ENCODE data around the gene REPS1.

- TF ChIP-seq, protein P1, sequence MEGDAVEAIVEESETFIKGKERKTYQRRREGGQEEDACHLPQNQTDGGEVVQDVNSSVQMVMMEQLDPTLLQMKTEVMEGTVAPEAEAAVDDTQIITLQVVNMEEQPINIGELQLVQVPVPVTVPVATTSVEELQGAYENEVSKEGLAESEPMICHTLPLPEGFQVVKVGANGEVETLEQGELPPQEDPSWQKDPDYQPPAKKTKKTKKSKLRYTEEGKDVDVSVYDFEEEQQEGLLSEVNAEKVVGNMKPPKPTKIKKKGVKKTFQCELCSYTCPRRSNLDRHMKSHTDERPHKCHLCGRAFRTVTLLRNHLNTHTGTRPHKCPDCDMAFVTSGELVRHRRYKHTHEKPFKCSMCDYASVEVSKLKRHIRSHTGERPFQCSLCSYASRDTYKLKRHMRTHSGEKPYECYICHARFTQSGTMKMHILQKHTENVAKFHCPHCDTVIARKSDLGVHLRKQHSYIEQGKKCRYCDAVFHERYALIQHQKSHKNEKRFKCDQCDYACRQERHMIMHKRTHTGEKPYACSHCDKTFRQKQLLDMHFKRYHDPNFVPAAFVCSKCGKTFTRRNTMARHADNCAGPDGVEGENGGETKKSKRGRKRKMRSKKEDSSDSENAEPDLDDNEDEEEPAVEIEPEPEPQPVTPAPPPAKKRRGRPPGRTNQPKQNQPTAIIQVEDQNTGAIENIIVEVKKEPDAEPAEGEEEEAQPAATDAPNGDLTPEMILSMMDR (IDR thresholded peaks at IDR 0.05): no peak
- no peak for TF ChIP-seq POLR2A (IDR thresholded peaks at IDR 0.05)
Observed at GRCh38 chr6:138958595-138958994, 29.5 kb downstream of the REPS1 start.
